HCT116 (cell line): ENCODE results near the gene GALNT13. TPM values are rescaled to one million over a fixed set of nuclear protein-coding genes. Genes with fewer than 3 reads are reported as not detected.

Experiments
- ATAC-seq: fragments of 200-7000 bp; cut with Tn5 transposase; 2 replicates; pipeline ENCODE4 v1.9.1; 2020; ENCODE audit warnings: mild to moderate bottlenecking, moderate library complexity
- BruUV-seq: library from RNA; stranded (reverse); fragments of 400-500 nt; replicated peaks from 2 replicates; lab custom pipeline; 2021; lab: Mats Ljungman, UMichigan
- CTCF ChIA-PET: fragments of 300-600 bp; sonication (Branson Sonifier 250); formaldehyde crosslinking; loops from one replicate; lab custom pipeline; 2021; ENCODE audit warnings: antibody characterized with exemption; lab: Charles Lee
- POLR2A ChIA-PET: fragments of 300-600, 350-600 bp; sonication (Branson Sonifier 250); formaldehyde crosslinking; loops from one replicate; lab custom pipeline; 2021; ENCODE audit warnings: antibody characterized with exemption; lab: Charles Lee
- RAD21 ChIA-PET, 2 experiments: fragments of 300-600 bp; sonication (Branson Sonifier 250); formaldehyde crosslinking; loops; one replicate each; lab custom pipeline; 2023; ENCODE audit warnings: low total read pairs in 2 of 2; ENCODE audit not compliant: uncharacterized antibody in 2 of 2, unreplicated experiment in 2 of 2, low non-redundant PET in 1 of 2; lab: Charles Lee
- DNase-seq: peaks from one replicate; pipeline ENCODE4 v3.0.0-alpha.2; 2010; ENCODE audit warnings: low read depth, low spot score
- H2AFZ ChIP-seq: fragments of 200-600 bp; shearing (Covaris generic), sonication (generic); 2 replicates; pipeline ENCODE4 v1.6.1; 2017; ENCODE audit warnings: low read depth, mixed run types, mixed read lengths, antibody characterized with exemption, low read length; ENCODE audit not compliant: poor library complexity, severe bottlenecking
- H3K27ac ChIP-seq: 2 replicates; pipeline ENCODE4 v1.5.1; 2012; ENCODE audit warnings: low read depth, low read length
- H3K27me3 ChIP-seq: fragments of 200-600 bp; sonication (generic); 2 replicates; pipeline ENCODE4 v1.6.1; 2016; ENCODE audit warnings: mixed run types, low read length, mixed read lengths; ENCODE audit not compliant: insufficient read depth
- H3K36me3 ChIP-seq, 2 experiments: fragments of 200-500 bp in 1 of 2; fragments of 200-600 bp in 1 of 2; sonication (Bioruptor generic) in 1 of 2; sonication (generic) in 1 of 2; 2 replicates each; pipeline versions ENCODE4 v1.5.1 to v1.6.1; 2014 to 2016; ENCODE audit warnings: low read length in 2 of 2, inconsistent platforms in 1 of 2, mixed read lengths in 1 of 2, mixed run types in 1 of 2; ENCODE audit not compliant: insufficient read depth in 2 of 2, control insufficient read depth in 1 of 2
- H3K4me1 ChIP-seq, 2 experiments: fragments of 200-600 bp in 1 of 2; sonication (generic) in 1 of 2; 2 replicates each; pipeline versions ENCODE4 v1.5.1 to v1.6.1; 2012 to 2017; ENCODE audit warnings: low read length in 2 of 2, inconsistent platforms in 1 of 2, mild to moderate bottlenecking in 1 of 2, mixed read lengths in 1 of 2, mixed run types in 1 of 2, moderate library complexity in 1 of 2; ENCODE audit not compliant: insufficient read depth in 2 of 2, control insufficient read depth in 1 of 2
- H3K4me2 ChIP-seq: fragments of 200-600 bp; sonication (generic); 2 replicates; pipeline ENCODE4 v1.6.1; 2017; ENCODE audit warnings: mixed run types, low read length, mixed read lengths
- H3K4me3 ChIP-seq, 2 experiments: fragments of 200-600 bp in 1 of 2; sonication (generic) in 1 of 2; replicated peaks in 1 of 2; 2 replicates each; pipeline ENCODE4 v1.5.1; 2011 to 2016; ENCODE audit warnings: low read length in 2 of 2, control low read depth in 1 of 2, low read depth in 1 of 2, mild to moderate bottlenecking in 1 of 2, mixed read lengths in 1 of 2, mixed run types in 1 of 2
- H3K79me2 ChIP-seq: fragments of 200-600 bp; sonication (generic); 2 replicates; pipeline ENCODE4 v1.6.1; 2017; ENCODE audit warnings: mild to moderate bottlenecking, mixed run types, low read length, moderate library complexity, mixed read lengths; ENCODE audit not compliant: insufficient read depth
- H3K9ac ChIP-seq: fragments of 200-600 bp; sonication (generic); 2 replicates; pipeline ENCODE4 v1.6.1; 2016; ENCODE audit warnings: low read length, mixed read lengths
- H3K9me2 ChIP-seq: fragments of 200-600 bp; sonication (generic), shearing (Covaris generic); 2 replicates; pipeline ENCODE4 v1.6.1; 2017; ENCODE audit warnings: mixed run types, mild to moderate bottlenecking, moderate library complexity; ENCODE audit not compliant: insufficient read depth
- H3K9me3 ChIP-seq, 2 experiments: fragments of 200-500 bp in 1 of 2; fragments of 200-600 bp in 1 of 2; sonication (Bioruptor generic) in 1 of 2; sonication (generic) in 1 of 2; 2 replicates each; pipeline ENCODE4 v1.6.1; 2014 to 2017; ENCODE audit warnings: low read length in 2 of 2, mixed read lengths in 2 of 2, inconsistent platforms in 1 of 2, low read depth in 1 of 2, mild to moderate bottlenecking in 1 of 2, mixed run types in 1 of 2, moderate library complexity in 1 of 2; ENCODE audit not compliant: control insufficient read depth in 1 of 2, insufficient read depth in 1 of 2
- H4K20me1 ChIP-seq: fragments of 200-600 bp; sonication (generic), shearing (Covaris generic); 2 replicates; pipeline ENCODE4 v1.6.1; 2017; ENCODE audit warnings: mixed run types, mild to moderate bottlenecking, moderate library complexity; ENCODE audit not compliant: insufficient read depth
- ATF3 ChIP-seq: IDR thresholded peaks from 2 replicates; pipeline ENCODE4 v1.6.1; 2012
- CBX3 ChIP-seq: IDR thresholded peaks from 2 replicates; pipeline ENCODE4 v1.6.1; 2012; ENCODE audit warnings: low read depth
- CEBPB ChIP-seq: IDR thresholded peaks from 2 replicates; pipeline ENCODE4 v1.6.1; 2012; ENCODE audit warnings: low read depth
- CTCF ChIP-seq, 3 experiments: fragments of 200-600 bp in 1 of 3; sonication (generic) in 1 of 3; IDR thresholded peaks in 2 of 3; conservative IDR thresholded peaks in 1 of 3; 2 replicates each; pipeline ENCODE4 v1.5.1; 2012 to 2017; ENCODE audit warnings: low read depth in 2 of 3, low read length in 2 of 3, antibody characterized with exemption in 1 of 3, borderline replicate concordance in 1 of 3, control low read depth in 1 of 3, mild to moderate bottlenecking in 1 of 3, mixed read lengths in 1 of 3, mixed run types in 1 of 3, moderate library complexity in 1 of 3; ENCODE audit not compliant: insufficient read depth in 1 of 3
- EGR1 ChIP-seq: IDR thresholded peaks from 2 replicates; pipeline ENCODE4 v1.6.1; 2012; ENCODE audit warnings: low read depth
- ELF1 ChIP-seq: IDR thresholded peaks from 2 replicates; pipeline ENCODE4 v1.6.1; 2012; ENCODE audit warnings: low read depth, borderline replicate concordance
- JUND ChIP-seq: IDR thresholded peaks from 2 replicates; pipeline ENCODE4 v1.6.1; 2012
- POLR2A ChIP-seq: IDR thresholded peaks from 2 replicates; pipeline ENCODE4 v1.7.0; 2011; ENCODE audit warnings: borderline replicate concordance; ENCODE audit not compliant: insufficient read depth, insufficient read length; ENCODE audit errors: extremely low read depth
- POLR2AphosphoS5 ChIP-seq: IDR thresholded peaks from 2 replicates; pipeline ENCODE4 v1.6.1; 2011; ENCODE audit warnings: mild to moderate bottlenecking, low read depth, low read length, moderate library complexity
- SIN3A ChIP-seq: IDR thresholded peaks from 2 replicates; pipeline ENCODE4 v1.6.1; 2012; ENCODE audit warnings: low read depth
- SRF ChIP-seq: IDR thresholded peaks from 2 replicates; pipeline ENCODE4 v1.6.1; 2012; ENCODE audit warnings: low read depth
- TCF7L2 ChIP-seq: IDR thresholded peaks from 2 replicates; pipeline ENCODE4 v1.7.0; 2011; ENCODE audit warnings: borderline replicate concordance, inconsistent platforms; ENCODE audit not compliant: insufficient read depth, insufficient read length; ENCODE audit errors: extremely low read depth
- YY1 ChIP-seq: IDR thresholded peaks from 2 replicates; pipeline ENCODE4 v1.6.1; 2011; ENCODE audit warnings: low read length, low read depth, moderate library complexity, mild to moderate bottlenecking; ENCODE audit not compliant: insufficient replicate concordance; ENCODE audit errors: extremely low read depth
- ZBTB33 ChIP-seq: IDR thresholded peaks from 2 replicates; pipeline ENCODE4 v1.6.1; 2011; ENCODE audit warnings: mild to moderate bottlenecking, low read length, moderate library complexity; ENCODE audit not compliant: insufficient replicate concordance; ENCODE audit errors: extremely low read depth
- ZNF274 ChIP-seq: fragments of 200-500 bp; sonication (Bioruptor generic); IDR thresholded peaks from 2 replicates; pipeline ENCODE4 v1.6.1; 2014; ENCODE audit warnings: mild to moderate bottlenecking, low read depth, low read length, inconsistent platforms
- intact Hi-C: fragments of 100-400 bp; cut with micrococcal nuclease; formaldehyde crosslinking; loops from 2 replicates; pipeline ENCODE4 v1.10.0; 2022
- total RNA-seq: library from RNA; stranded (reverse); gene quantifications from one replicate; pipeline ENCODE4 v1.2.1, GENCODE V29; 2021; ENCODE audit not compliant: unreplicated experiment

The GALNT13 gene
- total RNA-seq, 1 experiment from 2014 or later: 0.44 TPM

GRCh38 chr2:154259030-154259429 is 387.3 kb downstream of the GALNT13 start:
- RAD21 ChIA-PET: no interaction called here
- Histone ChIP-seq H3K9me2 (no peaks in the 10 kb centered on the region), H2AFZ (no peak overlapping the region), H3K9me3 (no peaks in the 10 kb centered on the region), H4K20me1 (no peaks in the 10 kb centered on the region), H3K9ac (no peak overlapping the region), H3K79me2 (no peaks in the 10 kb centered on the region), H3K4me2 (no peak overlapping the region), H3K36me3 (no peaks in the 10 kb centered on the region), H3K4me3 (no peak overlapping the region), H3K27ac (no peak overlapping the region), H3K27me3 (no peaks in the 10 kb centered on the region), H3K4me1 (peaks cover 0 to 3% of the 10 kb centered on the region in 2 experiments; a peak in 2 of 4 replicates)
- BruUV-seq: no TSS peak
- ATAC-seq (no peak), DNase-seq (no peak)
- TF ChIP-seq POLR2A (no peak), ELF1 (no peak), CEBPB (no peak), CBX3 (no peak), ATF3 (no peak), YY1 (no peak), JUND (no peak), SIN3A (no peak), CTCF (IDR thresholded peaks at IDR 0.05 in 2 of 3, conservative IDR thresholded peaks at IDR 0.05 in 1 of 3; ENCODE audit: borderline replicate concordance in 1 of 3, insufficient read depth in 1 of 3, low read depth in 2 of 3, low read length in 2 of 3) (no peak), POLR2AphosphoS5 (no peak), TCF7L2 (no peak), ZBTB33 (no peak), SRF (no peak), EGR1 (no peak), ZNF274 (no peak)
- intact Hi-C loops: no loop called here
- POLR2A ChIA-PET: no interaction called here
- CTCF ChIA-PET: no interaction called here
